Bronchial epithelial cell (primary cell): ENCODE results near the gene TADA3. TPM values are rescaled to one million over a fixed set of nuclear protein-coding genes. Genes with fewer than 3 reads are reported as not detected.

ENCODE experiments used
- DNase-seq: peaks from one replicate; pipeline ENCODE4 v3.0.0-alpha.2; 2010; ENCODE audit warnings: low read depth
- FAIRE-seq: peaks from 2 replicates; lab custom pipeline; 2011; peaks lifted over from hg19 to GRCh38; lab: Jason Lieb, UNC
- H3K27me3 ChIP-seq: 2 replicates; pipeline ENCODE4 v1.5.1; 2011; ENCODE audit warnings: low read length; ENCODE audit not compliant: control insufficient read depth, insufficient read depth
- H3K36me3 ChIP-seq: 2 replicates; pipeline ENCODE4 v1.5.1; 2011; ENCODE audit warnings: low read length; ENCODE audit not compliant: control insufficient read depth, insufficient read depth
- H3K4me3 ChIP-seq: 2 replicates; pipeline ENCODE4 v1.5.1; 2011; ENCODE audit warnings: mild to moderate bottlenecking, low read depth, low read length, control low read depth
- CTCF ChIP-seq: IDR thresholded peaks from 2 replicates; pipeline ENCODE4 v1.5.1; 2011; ENCODE audit warnings: mild to moderate bottlenecking, moderate library complexity, low read length, control low read depth, inconsistent platforms; ENCODE audit not compliant: insufficient read depth, severe bottlenecking
- total RNA-seq: library from RNA; depleted of rRNA; stranded (reverse); fragments of >200 nt; gene quantifications from 2 replicates; pipeline ENCODE4 v1.2.1, GENCODE V29; 2014

The TADA3 gene
- total RNA-seq, 1 donor from 2014 or later: 46.9 TPM

GRCh38 chr3:9762871-9763270 lies 29.4 kb downstream of the TADA3 start:
- H3K36me3 ChIP-seq: peaks cover 6% of the 10 kb centered on the region
- no peak overlapping the region for H3K4me3 ChIP-seq
- no peak for DNase-seq
- no peak for FAIRE-seq
- no peak for TF ChIP-seq CTCF
- H3K27me3 ChIP-seq: no peaks in the 10 kb centered on the region

GRCh38 chr3:9761919-9762318 lies 30.4 kb downstream of the TADA3 start:
- DNase-seq: peak; percentile 33
- TF ChIP-seq CTCF: no peak
- H3K36me3 ChIP-seq: peaks cover 9% of the 10 kb centered on the region
- no peak overlapping the region for H3K4me3 ChIP-seq
- no peak for FAIRE-seq
- no peaks in the 10 kb centered on the region for H3K27me3 ChIP-seq

GRCh38 chr3:9760779-9761505 lies 31.3 kb downstream of the TADA3 start:
- no peak for TF ChIP-seq CTCF
- DNase-seq (no peak), FAIRE-seq (no peak)
- H3K27me3 ChIP-seq: no peaks in the 10 kb centered on the region
- peaks cover 12% of the 10 kb centered on the region for H3K36me3 ChIP-seq
- no peak overlapping the region for H3K4me3 ChIP-seq

- FAIRE-seq (no peak), DNase-seq (no peak)
- no peak for TF ChIP-seq CTCF
- no peak overlapping the region for H3K4me3 ChIP-seq
- H3K27me3 ChIP-seq: no peaks in the 10 kb centered on the region
- peaks cover 10% of the 10 kb centered on the region for H3K36me3 ChIP-seq
These were observed 34.8 kb downstream of the TADA3 start for GRCh38 chr3:9757427-9757826.

DNA sequence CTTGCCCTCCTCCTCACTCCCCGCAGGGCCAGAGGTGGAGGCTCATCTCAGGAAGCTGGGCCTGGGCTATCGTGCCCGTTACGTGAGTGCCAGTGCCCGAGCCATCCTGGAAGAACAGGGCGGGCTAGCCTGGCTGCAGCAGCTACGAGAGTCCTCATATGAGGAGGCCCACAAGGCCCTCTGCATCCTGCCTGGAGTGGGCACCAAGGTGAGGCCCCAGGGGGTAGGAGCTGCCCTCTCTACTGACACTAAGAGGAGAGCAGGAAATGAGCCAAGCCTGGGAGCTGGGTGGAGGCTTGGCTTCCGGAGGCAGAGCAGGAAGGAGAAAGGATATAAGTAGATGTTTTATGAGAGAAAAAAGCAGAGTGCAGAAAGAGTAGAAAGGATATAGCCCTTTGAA lies 37.6 kb downstream of the TADA3 start:
- TF ChIP-seq CTCF: no peak
- Histone ChIP-seq H3K36me3 (peaks cover 10% of the 10 kb centered on the region), H3K27me3 (no peaks in the 10 kb centered on the region), H3K4me3 (no peak overlapping the region)
- FAIRE-seq: no peak
- DNase-seq: no peak
